SK-N-MC (cell line): ENCODE measurements around the gene BRIP1.

Experiments used
- EZH2 ChIP-seq: fragments of 200-600 bp; sonication (generic); IDR thresholded peaks from one replicate; pipeline ENCODE4 v1.6.1; 2017; ENCODE audit warnings: antibody characterized with exemption
- FOXP2 ChIP-seq: optimal IDR thresholded peaks from 2 replicates; pipeline ENCODE3; 2011; ENCODE audit warnings: mild to moderate bottlenecking, moderate library complexity; ENCODE audit not compliant: insufficient read depth; ENCODE audit errors: extremely low read length, control extremely low read depth
- POLR2AphosphoS5 ChIP-seq: IDR thresholded peaks from 2 replicates; pipeline ENCODE4 v1.6.1; 2012; ENCODE audit warnings: mild to moderate bottlenecking, low read depth, low read length, borderline replicate concordance

GRCh38 chr17:61848247-61848646, 15.1 kb downstream of the BRIP1 start:
- TF ChIP-seq POLR2AphosphoS5: no peak
- TF ChIP-seq EZH2: no peak
- TF ChIP-seq FOXP2: no peak
